ENCODE results near the gene SEMA3E.

Gene SEMA3E

GRCh38 chr7:83347945-83348444, 300.9 kb downstream of the SEMA3E start:
- no peak overlapping the region for H3K4me3 ChIP-seq (ENCODE audit: low read depth, low read length)
- no peak for TF ChIP-seq ZNF707 (tag by site-specific recombination; IDR thresholded peaks at IDR 0.05)
- TF ChIP-seq KLF8 (tag by site-specific recombination; IDR thresholded peaks at IDR 0.05), result no peak
- peak; percentile 77 for TF ChIP-seq BCL6B (tag by site-specific recombination; IDR thresholded peaks at IDR 0.05)
- no peak for TF ChIP-seq ZBTB21 (tag by site-specific recombination; IDR thresholded peaks at IDR 0.05)
- H3K9me3 ChIP-seq (ENCODE audit: control insufficient read depth, insufficient read depth, low read depth, low read length), result no peaks in the 10 kb centered on the region
- CTCF ChIA-PET, result interaction anchor here (0.7 to 1.0 kb wide), 2 partner anchors 22 to 601 kb away, joined by 5 to 6 read pairs; no protein-coding TSS in a partner anchor
- POLR2A ChIA-PET, result no interaction called here
- H3K4me1 ChIP-seq (ENCODE audit: control insufficient read depth, insufficient read depth, low read length), result no peaks in the 10 kb centered on the region
- H3K36me3 ChIP-seq (ENCODE audit: control insufficient read depth in 2 of 2, insufficient read depth in 1 of 2, low read length in 2 of 2), result no peaks in the 10 kb centered on the region
- no peak overlapping the region for H3K27ac ChIP-seq (ENCODE audit: extremely low read depth, low read depth, low read length)

GRCh38 chr7:83339907-83340306, 309.0 kb downstream of the SEMA3E start:
- no peaks in the 10 kb centered on the region for H3K4me1 ChIP-seq (ENCODE audit: control insufficient read depth, insufficient read depth, low read length)

More at GRCh38 chr7:83339907-83340306, 309.0 kb downstream of the SEMA3E start:
- no peak overlapping the region for H3K4me3 ChIP-seq (ENCODE audit: low read depth, low read length)
- ChIA-PET POLR2A (no interaction called here), CTCF (no interaction called here)
- TF ChIP-seq SETDB1 (IDR thresholded peaks at IDR 0.05; ENCODE audit: insufficient read length, low read length) (no peak), ZBTB49 (tag by site-specific recombination; IDR thresholded peaks at IDR 0.05; ENCODE audit: low read depth) (no peak), REPIN1 (tag by site-specific recombination; IDR thresholded peaks at IDR 0.05; ENCODE audit: low read depth) (no peak), OVOL3 (tag by site-specific recombination; IDR thresholded peaks at IDR 0.05) (no peak), ZNF2 (tag by site-specific recombination; IDR thresholded peaks at IDR 0.05) (no peak), ZNF449 (tag by site-specific recombination; IDR thresholded peaks at IDR 0.05) (no peak), ZNF426 (tag by site-specific recombination; IDR thresholded peaks at IDR 0.05) (no peak), ZNF624 (tag by site-specific recombination; IDR thresholded peaks at IDR 0.05) (no peak), TSHZ1 (tag by site-specific recombination; IDR thresholded peaks at IDR 0.05; ENCODE audit: borderline replicate concordance) (no peak), KLF8 (tag by site-specific recombination; IDR thresholded peaks at IDR 0.05) (no peak)
- no peaks in the 10 kb centered on the region for H3K36me3 ChIP-seq (ENCODE audit: control insufficient read depth in 2 of 2, insufficient read depth in 1 of 2, low read length in 2 of 2)
- H3K9me3 ChIP-seq (ENCODE audit: control insufficient read depth, insufficient read depth, low read depth, low read length), result no peaks in the 10 kb centered on the region
- H3K27ac ChIP-seq (ENCODE audit: extremely low read depth, low read depth, low read length), result no peak overlapping the region
